ENCODE data around the gene TAOK2. TPM values are rescaled to one million over a fixed set of nuclear protein-coding genes. Genes with fewer than 3 reads are reported as not detected.

The TAOK2 gene
- total and polyA plus RNA-seq, 2 of the 4 experiments (the other 2 are of a cell fraction): 23.0 to 31.7 TPM

GRCh38 chr16:29986231-29986630, 12.6 kb downstream of the TAOK2 start:
- Histone ChIP-seq H3K4me1 (ENCODE audit: control insufficient read depth, insufficient read depth, low read length) (no peaks in the 10 kb centered on the region), H3K14ac (replicated peaks; ENCODE audit: low read depth, low read length) (no peak overlapping the region), H3K18ac (ENCODE audit: low read depth, low read length) (no peak overlapping the region), H3K4me3 (ENCODE audit: insufficient read depth, low read depth, low read length) (no peak overlapping the region), H3K27me3 (ENCODE audit: control insufficient read depth, insufficient read depth, low read length) (no peaks in the 10 kb centered on the region), H4K5ac (ENCODE audit: low read depth, low read length) (no peak overlapping the region), H2AFZ (replicated peaks; ENCODE audit: low read length, poor library complexity) (no peak overlapping the region), H3K27ac (ENCODE audit: insufficient read depth, low read length) (no peak overlapping the region), H3K9ac (ENCODE audit: low read depth, low read length) (no peak overlapping the region), H2BK120ac (ENCODE audit: low read depth, low read length) (no peak overlapping the region), H4K8ac (ENCODE audit: low read depth in 2 of 2, low read length in 2 of 2) (no peak overlapping the region), H2BK5ac (ENCODE audit: low read depth, low read length, poor library complexity, severe bottlenecking) (no peak overlapping the region), H2BK20ac (ENCODE audit: low read depth, low read length) (no peak overlapping the region), H4K20me1 (ENCODE audit: insufficient read depth, low read length) (no peaks in the 10 kb centered on the region; the same call in 1 of the 2 replicates), H3K4ac (ENCODE audit: low read depth, low read length) (no peak overlapping the region), H3K36me3 (ENCODE audit: control insufficient read depth, insufficient read depth, low read length) (peaks cover 82% of the 10 kb centered on the region), H2AK5ac (ENCODE audit: low read depth, low read length) (no peak overlapping the region), H4K91ac (ENCODE audit: insufficient read depth, low read depth, low read length) (no peak overlapping the region), H2BK15ac (ENCODE audit: low read depth, low read length) (no peak overlapping the region), H3K23ac (ENCODE audit: low read depth, low read length) (no peak overlapping the region), H2AK9ac (replicated peaks; ENCODE audit: low read depth, low read length, poor library complexity) (no peak overlapping the region), H3K9me1 (ENCODE audit: insufficient read depth, low read length) (no peaks in the 10 kb centered on the region), H3K56ac (ENCODE audit: extremely low read depth, insufficient read depth, low read length) (no peak overlapping the region), H3K4me2 (ENCODE audit: low read depth, low read length) (no peak overlapping the region), H3K9me3 (ENCODE audit: control insufficient read depth, insufficient read depth, low read length) (no peaks in the 10 kb centered on the region), H3K79me1 (ENCODE audit: low read depth in 1 of 2, low read length in 2 of 2) (peaks cover 1 to 9% of the 10 kb centered on the region in 2 experiments; a peak in 1 of 4 replicates)
- CTCF ChIA-PET: no interaction called here
- ATAC-seq (ENCODE audit: low read depth) (no peak), DNase-seq (no peak)
- BruUV-seq (replicated peaks): TSS peak; percentile 8
- 91% methylated on average over 7 of the region's 20 CpGs; no CpG with 5 or more reads in 1 of the 2 experiments for WGBS, 2 experiments (ENCODE audit: extremely low coverage in 2 of 2, insufficient read length in 1 of 2)
- TF ChIP-seq MXI1 (IDR thresholded peaks at IDR 0.05; ENCODE audit: borderline replicate concordance, low read depth, low read length) (no peak), RCOR1 (IDR thresholded peaks at IDR 0.05; ENCODE audit: insufficient replicate concordance, low read length) (no peak), RAD21 (IDR thresholded peaks at IDR 0.05; ENCODE audit: low read length) (no peak), NFE2L2 (IDR thresholded peaks at IDR 0.05; ENCODE audit: low read depth, low read length) (no peak), ELK1 (IDR thresholded peaks at IDR 0.05; ENCODE audit: borderline replicate concordance, low read depth, low read length) (no peak), RFX5 (IDR thresholded peaks at IDR 0.05; ENCODE audit: low read depth, low read length) (no peak), MAZ (IDR thresholded peaks at IDR 0.05; ENCODE audit: borderline replicate concordance, low read depth, low read length) (no peak), CTCF (conservative IDR thresholded peaks at IDR 0.05; ENCODE audit: low read depth, low read length) (no peak), FOS (IDR thresholded peaks at IDR 0.05; ENCODE audit: low read depth, low read length) (no peak), BHLHE40 (IDR thresholded peaks at IDR 0.05; ENCODE audit: low read depth, low read length) (no peak), POLR2A (IDR thresholded peaks at IDR 0.05; ENCODE audit: low read depth, low read length) (no peak), USF2 (IDR thresholded peaks at IDR 0.05; ENCODE audit: low read depth, low read length) (no peak), CEBPB (IDR thresholded peaks at IDR 0.05; ENCODE audit: low read depth, low read length) (no peak), SMC3 (IDR thresholded peaks at IDR 0.05; ENCODE audit: low read depth, low read length) (no peak), MAFK (IDR thresholded peaks at IDR 0.05; ENCODE audit: low read depth, low read length) (no peak)
- dilution Hi-C loops (cut with HindIII; ENCODE audit: low sequenced_read_pairs, unreplicated experiment): no loop called here
- in situ Hi-C loops (cut with MboI; ENCODE audit: low sequenced_read_pairs): no loop called here
- intact Hi-C loops (cut with micrococcal nuclease): no loop called here
- POLR2A ChIA-PET (ENCODE audit: unreplicated experiment): no interaction called here
